H1 (cell line): Measurements from ENCODE around the gene PEX13. TPM values are rescaled to one million over a fixed set of nuclear protein-coding genes. Genes with fewer than 3 reads are reported as not detected.

Experiments used
- CTCF ChIA-PET: fragments of 300-600 bp; sonication (Branson Sonifier 250); formaldehyde crosslinking; loops from one replicate; lab custom pipeline; 2021; ENCODE audit not compliant: partially characterized antibody; lab: Charles Lee
- POLR2A ChIA-PET: fragments of 300-600 bp; sonication (Branson Sonifier 250); formaldehyde crosslinking; loops from one replicate; lab custom pipeline; 2021; ENCODE audit warnings: inconsistent platforms; ENCODE audit not compliant: partially characterized antibody; lab: Charles Lee
- DNase-seq, 2 experiments: peaks; one replicate each; pipeline versions ENCODE4 v3.0.0 to v3.0.0-alpha.2; 2010 to 2022; ENCODE audit warnings: low spot score in 2 of 2, low read depth in 1 of 2, mixed read lengths in 1 of 2
- FAIRE-seq: peaks from 2 replicates; lab custom pipeline; 2011; peaks lifted over from hg19 to GRCh38; lab: Jason Lieb, UNC
- H2AFZ ChIP-seq: 2 replicates; pipeline ENCODE4 v1.8.1; 2012; ENCODE audit warnings: low read length, inconsistent platforms
- H2AK5ac ChIP-seq: 2 replicates; pipeline ENCODE4 v1.6.1; 2013; ENCODE audit warnings: low read depth, low read length
- H2BK120ac ChIP-seq: replicated peaks from 2 replicates; pipeline ENCODE3; 2013; ENCODE audit warnings: low read depth, low read length, inconsistent platforms
- H2BK12ac ChIP-seq: 2 replicates; pipeline ENCODE4 v1.6.1; 2013; ENCODE audit warnings: low read depth, low read length
- H2BK15ac ChIP-seq: 2 replicates; pipeline ENCODE4 v1.6.1; 2013; ENCODE audit warnings: low read length
- H2BK20ac ChIP-seq: 2 replicates; pipeline ENCODE4 v1.6.1; 2013; ENCODE audit warnings: low read length
- H2BK5ac ChIP-seq: 2 replicates; pipeline ENCODE4 v1.6.1; 2013; ENCODE audit warnings: low read depth, low read length
- H3K14ac ChIP-seq: 2 replicates; pipeline ENCODE4 v1.6.1; 2013; ENCODE audit warnings: inconsistent platforms; ENCODE audit not compliant: insufficient read length
- H3K18ac ChIP-seq: 2 replicates; pipeline ENCODE4 v1.6.1; 2013; ENCODE audit warnings: low read length; ENCODE audit errors: extremely low read depth
- H3K23ac ChIP-seq: 2 replicates; pipeline ENCODE4 v1.6.1; 2013; ENCODE audit warnings: inconsistent platforms; ENCODE audit not compliant: insufficient read length
- H3K23me2 ChIP-seq: 2 replicates; pipeline ENCODE4 v1.6.1; 2013; ENCODE audit warnings: low read depth, low read length
- H3K27ac ChIP-seq: 2 replicates; pipeline ENCODE4 v1.6.1; 2011; ENCODE audit warnings: low read depth, low read length, inconsistent platforms
- H3K27me3 ChIP-seq, 4 experiments: replicated peaks in 1 of 4; 1 replicate in 1 of 4; 2 replicates in 3 of 4; pipeline versions ENCODE4 v1.6.1 to v1.8.1; 2011 to 2013; ENCODE audit warnings: low read length in 3 of 4, mild to moderate bottlenecking in 3 of 4, inconsistent platforms in 2 of 4, mixed read lengths in 2 of 4, moderate library complexity in 1 of 4; ENCODE audit not compliant: control insufficient read depth in 3 of 4, insufficient read depth in 3 of 4; ENCODE audit errors: extremely low read depth in 1 of 4
- H3K36me3 ChIP-seq, 4 experiments: 2 replicates each; pipeline versions ENCODE4 v1.6.1 to v1.8.1; 2011 to 2013; ENCODE audit warnings: mild to moderate bottlenecking in 4 of 4, low read length in 3 of 4, moderate library complexity in 2 of 4, control low read depth in 1 of 4, inconsistent platforms in 1 of 4; ENCODE audit not compliant: insufficient read depth in 4 of 4, control insufficient read depth in 2 of 4
- H3K4ac ChIP-seq: replicated peaks from 2 replicates; pipeline ENCODE3; 2013; ENCODE audit warnings: low read length, low read depth, mixed read lengths, inconsistent platforms; ENCODE audit not compliant: insufficient read length
- H3K4me1 ChIP-seq, 4 experiments: replicated peaks in 1 of 4; 1 replicate in 1 of 4; 2 replicates in 3 of 4; pipeline versions ENCODE4 v1.6.1 to v1.8.1; 2011 to 2013; ENCODE audit warnings: low read length in 3 of 4, inconsistent platforms in 2 of 4, mixed read lengths in 1 of 4; ENCODE audit not compliant: insufficient read depth in 4 of 4, control insufficient read depth in 3 of 4
- H3K4me2 ChIP-seq, 2 experiments: 2 replicates each; pipeline versions ENCODE4 v1.6.1 to v1.8.1; 2011 to 2013; ENCODE audit warnings: low read depth in 2 of 2, low read length in 2 of 2, control low read depth in 1 of 2, inconsistent platforms in 1 of 2, mild to moderate bottlenecking in 1 of 2; ENCODE audit not compliant: insufficient read depth in 1 of 2
- H3K4me3 ChIP-seq, 4 experiments: fragments of 200-600, 300-600 bp in 1 of 4; sonication (generic), shearing (Covaris generic), sonication (Bioruptor Twin) in 1 of 4; 2 replicates each; pipeline versions ENCODE4 v1.5.1 to v1.8.1; 2011 to 2016; ENCODE audit warnings: low read length in 4 of 4, low read depth in 3 of 4, control low read depth in 2 of 4, inconsistent platforms in 2 of 4, mild to moderate bottlenecking in 2 of 4, mixed read lengths in 1 of 4, moderate library complexity in 1 of 4; ENCODE audit not compliant: insufficient read depth in 2 of 4; ENCODE audit errors: extremely low read depth in 1 of 4
- H3K56ac ChIP-seq: replicated peaks from 2 replicates; pipeline ENCODE3; 2013; ENCODE audit warnings: low read depth, mild to moderate bottlenecking, mixed read lengths, low read length, inconsistent platforms; ENCODE audit not compliant: insufficient read length
- H3K79me1 ChIP-seq: 2 replicates; pipeline ENCODE4 v1.6.1; 2013; ENCODE audit warnings: low read depth, low read length, control low read depth
- H3K79me2 ChIP-seq, 2 experiments: 2 replicates each; pipeline versions ENCODE4 v1.6.1 to v1.8.1; 2012 to 2013; ENCODE audit warnings: low read length in 2 of 2, mild to moderate bottlenecking in 2 of 2, inconsistent platforms in 1 of 2; ENCODE audit not compliant: insufficient read depth in 2 of 2, control insufficient read depth in 1 of 2
- H3K9ac ChIP-seq, 4 experiments: replicated peaks in 1 of 4; 1 replicate in 1 of 4; 2 replicates in 3 of 4; pipeline versions ENCODE4 v1.6.1 to v1.8.1; 2011 to 2013; ENCODE audit warnings: low read depth in 3 of 4, low read length in 3 of 4, control low read depth in 2 of 4, mild to moderate bottlenecking in 2 of 4, moderate library complexity in 2 of 4, inconsistent platforms in 1 of 4; ENCODE audit errors: extremely low read depth in 1 of 4
- H3K9me3 ChIP-seq, 2 experiments: 2 replicates each; pipeline versions ENCODE4 v1.6.1 to v1.8.1; 2012 to 2013; ENCODE audit warnings: mild to moderate bottlenecking in 2 of 2, moderate library complexity in 2 of 2, control low read depth in 1 of 2, inconsistent platforms in 1 of 2, low read depth in 1 of 2, low read length in 1 of 2, mixed read lengths in 1 of 2; ENCODE audit not compliant: insufficient read depth in 2 of 2
- H4K20me1 ChIP-seq, 2 experiments: replicated peaks in 1 of 2; 2 replicates each; pipeline versions ENCODE3 to v1.8.1; 2011 to 2013; ENCODE audit warnings: inconsistent platforms in 2 of 2, low read length in 2 of 2, mild to moderate bottlenecking in 1 of 2; ENCODE audit not compliant: insufficient read depth in 2 of 2, control insufficient read depth in 1 of 2
- H4K5ac ChIP-seq: 2 replicates; pipeline ENCODE4 v1.6.1; 2013; ENCODE audit warnings: low read length, low read depth, mixed read lengths, inconsistent platforms; ENCODE audit not compliant: insufficient read length
- H4K8ac ChIP-seq: 2 replicates; pipeline ENCODE4 v1.8.0; 2013; ENCODE audit warnings: mild to moderate bottlenecking, moderate library complexity, low read length, inconsistent platforms; ENCODE audit not compliant: insufficient read depth; ENCODE audit errors: extremely low read depth
- H4K91ac ChIP-seq: replicated peaks from 2 replicates; pipeline ENCODE3; 2013; ENCODE audit warnings: low read length, mixed read lengths, inconsistent platforms; ENCODE audit not compliant: insufficient read length
- CBX8 ChIP-seq: fragments of 300-800, 300-1000 bp; sonication (generic); IDR thresholded peaks from 2 replicates; pipeline ENCODE4 v1.7.1; 2016; ENCODE audit warnings: low read depth, low read length, borderline replicate concordance
- CTCF ChIP-seq, 3 experiments: IDR thresholded peaks; 1 replicate in 2 of 3; 2 replicates in 1 of 3; pipeline versions ENCODE4 v1.5.1 to v1.6.1; 2011; ENCODE audit warnings: low read length in 3 of 3, mild to moderate bottlenecking in 3 of 3, inconsistent platforms in 2 of 3, low read depth in 1 of 3, moderate library complexity in 1 of 3; ENCODE audit not compliant: insufficient read depth in 1 of 3; ENCODE audit errors: control extremely low read depth in 1 of 3
- FOSL1 ChIP-seq: IDR thresholded peaks from 2 replicates; pipeline ENCODE4 v1.6.1; 2011; ENCODE audit warnings: mild to moderate bottlenecking, low read depth, low read length, moderate library complexity; ENCODE audit not compliant: insufficient read depth
- JUN ChIP-seq: IDR thresholded peaks from 2 replicates; pipeline ENCODE4 v1.6.1; 2011; ENCODE audit warnings: low read depth, mild to moderate bottlenecking, improper control_type of control experiment, low read length
- RBBP5 ChIP-seq: IDR thresholded peaks from 2 replicates; pipeline ENCODE4 v1.7.1; 2012; ENCODE audit warnings: low read depth, mild to moderate bottlenecking, inconsistent platforms, low read length, moderate library complexity, borderline replicate concordance
- SAP30 ChIP-seq: fragments of 300-600 bp; sonication (generic); IDR thresholded peaks from 2 replicates; pipeline ENCODE4 v1.7.1; 2012; ENCODE audit warnings: low read length, moderate library complexity, mild to moderate bottlenecking, inconsistent platforms; ENCODE audit not compliant: insufficient read depth, insufficient replicate concordance
- SP4 ChIP-seq: IDR thresholded peaks from 2 replicates; pipeline ENCODE4 v1.6.1; 2012; ENCODE audit warnings: low read length, inconsistent platforms
- TAF7 ChIP-seq: optimal IDR thresholded peaks from 2 replicates; pipeline ENCODE3; 2011; ENCODE audit warnings: low read depth, mild to moderate bottlenecking, inconsistent platforms, low read length, moderate library complexity, borderline replicate concordance
- TBP ChIP-seq: IDR thresholded peaks from 2 replicates; pipeline ENCODE4 v1.6.1; 2011; ENCODE audit warnings: low read depth, low read length, improper control_type of control experiment
- TCF12 ChIP-seq: IDR thresholded peaks from 2 replicates; pipeline ENCODE4 v1.6.1; 2011; ENCODE audit warnings: low read depth, mild to moderate bottlenecking, low read length
- TEAD4 ChIP-seq: IDR thresholded peaks from 2 replicates; pipeline ENCODE4 v1.6.1; 2012; ENCODE audit warnings: low read depth, low read length, inconsistent platforms, mixed read lengths
- WGBS, 2 experiments: shearing (Covaris generic) in 1 of 2; methylation state at CpG; one replicate each; pipeline versions ENCODE4 v1.1.6 to v1.1.7; 2013 to 2015; ENCODE audit warnings: low lambda C conversion rate in 2 of 2, mixed read lengths in 2 of 2, inconsistent platforms in 1 of 2, low coverage in 1 of 2, missing lambda C conversion rate in 1 of 2; ENCODE audit not compliant: insufficient replicate concordance in 2 of 2, insufficient coverage in 1 of 2, insufficient read length in 1 of 2; ENCODE audit errors: extremely low coverage in 1 of 2, missing lambda C conversion rate in 1 of 2; 5-methylcytosine and 5-hydroxymethylcytosine counted together
- polyA plus RNA-seq, 7 experiments: library from polyadenylated mRNA; depleted of rRNA in 3 of 7; stranded (reverse) in 5 of 7; unstranded in 2 of 7; fragments of >200 nt in 5 of 7; fragments of 200-250 nt in 2 of 7; gene quantifications; 1 replicate in 5 of 7; 2 replicates in 1 of 7; 4 replicates in 1 of 7; pipeline versions ENCODE4 v1.2.1 to v1.2.3, GENCODE V29; 2011 to 2013; ENCODE audit warnings: missing spikeins in 2 of 7, mixed read lengths in 2 of 7
- total RNA-seq: library from RNA; stranded (reverse); fragmentation: NEBNext Ultra II Directional; extraction: Animal tissue kit (Norgen Biotek cat#: 25700); gene quantifications from 2 replicates; pipeline ENCODE4 v1.2.1, GENCODE V29; 2021

Gene PEX13
- total and polyA plus RNA-seq, 2 of the 8 experiments (the other 6 are each of a cell fraction or from before 2014, with no cell fraction given), result 16.8 to 22.3 TPM

DNA sequence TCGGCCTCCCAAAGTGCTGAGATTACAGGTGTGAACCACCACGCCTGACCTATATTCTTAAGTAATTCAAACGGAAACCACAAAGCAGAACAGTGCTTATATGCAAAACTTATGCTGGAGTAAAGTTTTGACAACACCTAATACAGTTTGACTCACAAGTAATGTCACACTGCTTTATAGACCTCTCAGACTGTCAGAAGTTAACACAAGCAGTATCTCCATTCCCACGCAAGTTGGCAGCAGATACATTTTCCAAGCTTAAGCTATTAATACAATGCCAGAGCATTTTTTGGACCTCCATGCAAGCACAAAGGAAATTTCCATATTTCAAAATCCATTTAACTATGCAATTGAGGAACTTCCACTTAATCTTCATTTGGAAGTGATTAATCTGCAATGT lies 27.1 kb downstream of the PEX13 start:
- Histone ChIP-seq H4K20me1 (peaks cover 0 to 1% of the 10 kb centered on the region in 2 experiments), H4K5ac (no peak overlapping the region), H2BK12ac (no peak overlapping the region), H3K36me3 (peaks cover 3 to 38% (median 4%) of the 10 kb centered on the region in 4 experiments; a peak in 7 of 8 replicates), H2AK5ac (no peak overlapping the region), H2BK15ac (no peak overlapping the region), H3K27me3 (no peaks in the 10 kb centered on the region), H3K27ac (no peak overlapping the region), H2BK5ac (no peak overlapping the region), H3K79me2 (no peaks in the 10 kb centered on the region), H3K56ac (no peak overlapping the region), H3K23ac (no peak overlapping the region), H3K4me2 (no peak overlapping the region), H3K79me1 (no peaks in the 10 kb centered on the region), H3K14ac (no peak overlapping the region), H2BK20ac (no peak overlapping the region), H2BK120ac (no peak overlapping the region), H2AFZ (no peak overlapping the region), H3K4me1 (no peaks in the 10 kb centered on the region), H4K8ac (no peak overlapping the region), H3K23me2 (no peaks in the 10 kb centered on the region; the same call in 1 of the 2 replicates), H3K9ac (no peak overlapping the region), H4K91ac (no peak overlapping the region), H3K4me3 (no peak overlapping the region), H3K9me3 (no peaks in the 10 kb centered on the region), H3K4ac (no peak overlapping the region), H3K18ac (no peak overlapping the region)
- FAIRE-seq (no peak), DNase-seq (no peak)
- 83% methylated on average over 4 of the region's 4 CpGs; no CpG with 5 or more reads in 1 of the 2 experiments for WGBS, 2 experiments
- ChIA-PET CTCF (no interaction called here), POLR2A (no interaction called here)
- TF ChIP-seq RBBP5 (no peak), TBP (no peak), SAP30 (no peak), CTCF (IDR thresholded peaks at IDR 0.05; ENCODE audit: control extremely low read depth in 1 of 3, insufficient read depth in 1 of 3, low read depth in 1 of 3, low read length in 3 of 3) (no peak), TAF7 (no peak), JUN (no peak), TCF12 (no peak), FOSL1 (no peak), TEAD4 (no peak), SP4 (no peak), CBX8 (no peak)
